HG02943 (cell line): ENCODE data around the gene CADPS2.

Source experiments
- ATAC-seq: cut with Tn5 transposase; IDR thresholded peaks from one replicate; pipeline ENCODE4 v1.9.1; 2021; ENCODE audit warnings: mild to moderate bottlenecking, low read depth, moderate library complexity; ENCODE audit not compliant: unreplicated experiment

Gene CADPS2

GRCh38 chr7:122413339-122413738 lies 472.9 kb downstream of the CADPS2 start:
- ATAC-seq, result no peak

- ATAC-seq, result no peak
Measured at GRCh38 chr7:122412883-122413282, 473.4 kb downstream of the CADPS2 start.

GRCh38 chr7:122412441-122412840 lies 473.8 kb downstream of the CADPS2 start:
- no peak for ATAC-seq

- no peak for ATAC-seq
Measured at GRCh38 chr7:122407195-122407594, 479.1 kb downstream of the CADPS2 start.

GRCh38 chr7:122403113-122403512 lies 483.1 kb downstream of the CADPS2 start:
- no peak for ATAC-seq

- no peak for ATAC-seq
Measured at GRCh38 chr7:122402235-122402634, 484.0 kb downstream of the CADPS2 start.

GRCh38 chr7:122397381-122397780 lies 488.9 kb downstream of the CADPS2 start:
- no peak for ATAC-seq

GRCh38 chr7:122394512-122394911 lies 491.7 kb downstream of the CADPS2 start:
- ATAC-seq, result no peak

- ATAC-seq, result no peak
Measured at GRCh38 chr7:122384528-122384927, 501.7 kb downstream of the CADPS2 start.

GRCh38 chr7:122383934-122384333 lies 502.3 kb downstream of the CADPS2 start:
- ATAC-seq, result peak; percentile 87

GRCh38 chr7:122380992-122381391 lies 505.3 kb downstream of the CADPS2 start:
- no peak for ATAC-seq

GRCh38 chr7:122379491-122379890 lies 506.8 kb downstream of the CADPS2 start:
- ATAC-seq, result no peak

GRCh38 chr7:122369756-122370155 lies 516.5 kb downstream of the CADPS2 start:
- no peak for ATAC-seq

GRCh38 chr7:122364761-122365280 lies 521.4 kb downstream of the CADPS2 start:
- no peak for ATAC-seq

GRCh38 chr7:122363144-122363543 lies 523.1 kb downstream of the CADPS2 start:
- no peak for ATAC-seq

- no peak for ATAC-seq
Measured at GRCh38 chr7:122362473-122362872, 523.8 kb downstream of the CADPS2 start.

- ATAC-seq, result no peak
Measured at GRCh38 chr7:122354656-122355055, 531.6 kb downstream of the CADPS2 start.

GRCh38 chr7:122352454-122352853 lies 533.8 kb downstream of the CADPS2 start:
- ATAC-seq, result no peak

- no peak for ATAC-seq
Measured at GRCh38 chr7:122350701-122351100, 535.6 kb downstream of the CADPS2 start.

- ATAC-seq, result no peak
Measured at GRCh38 chr7:122344303-122344620, 542.0 kb downstream of the CADPS2 start.

GRCh38 chr7:122343601-122344302 lies 542.5 kb downstream of the CADPS2 start:
- ATAC-seq, result no peak

- ATAC-seq, result no peak
Measured at GRCh38 chr7:122340427-122340826, 545.8 kb downstream of the CADPS2 start.
